Rectal smooth muscle tissue (tissue), 1 donor: Measurements from ENCODE around the gene CACNA2D3.

Experiments
- H3K27ac ChIP-seq: one replicate; pipeline ENCODE4 v1.7.0; 2013; ENCODE audit warnings: low read depth, low read length, inconsistent platforms
- H3K27me3 ChIP-seq: one replicate; pipeline ENCODE4 v1.7.0; 2013; ENCODE audit warnings: low read length; ENCODE audit not compliant: control insufficient read depth, insufficient read depth
- H3K36me3 ChIP-seq: one replicate; pipeline ENCODE4 v1.7.0; 2013; ENCODE audit warnings: low read length; ENCODE audit not compliant: control insufficient read depth, insufficient read depth
- H3K4me1 ChIP-seq: one replicate; pipeline ENCODE4 v1.7.0; 2013; ENCODE audit warnings: low read length; ENCODE audit not compliant: control insufficient read depth, insufficient read depth
- H3K4me3 ChIP-seq: one replicate; pipeline ENCODE4 v1.7.0; 2013; ENCODE audit warnings: low read length
- H3K9ac ChIP-seq: one replicate; pipeline ENCODE4 v1.7.0; 2013; ENCODE audit warnings: low read length

The CACNA2D3 gene

GRCh38 chr3:54746722-54747121 is 624.4 kb downstream of the CACNA2D3 start:
- H3K27me3 ChIP-seq: no peaks in the 10 kb centered on the region
- no peaks in the 10 kb centered on the region for H3K4me1 ChIP-seq
- H3K9ac ChIP-seq: no peak overlapping the region
- H3K36me3 ChIP-seq: no peaks in the 10 kb centered on the region
- H3K27ac ChIP-seq: no peak overlapping the region
- H3K4me3 ChIP-seq: no peak overlapping the region

- no peak overlapping the region for H3K4me3 ChIP-seq
- H3K9ac ChIP-seq: no peak overlapping the region
- H3K27me3 ChIP-seq: no peaks in the 10 kb centered on the region
- no peaks in the 10 kb centered on the region for H3K36me3 ChIP-seq
- no peak overlapping the region for H3K27ac ChIP-seq
- H3K4me1 ChIP-seq: no peaks in the 10 kb centered on the region
Observed at GRCh38 chr3:54755756-54756155, 633.4 kb downstream of the CACNA2D3 start.

GRCh38 chr3:54756330-54756731 is 634.0 kb downstream of the CACNA2D3 start:
- no peaks in the 10 kb centered on the region for H3K4me1 ChIP-seq
- H3K4me3 ChIP-seq: no peak overlapping the region
- H3K9ac ChIP-seq: no peak overlapping the region
- no peak overlapping the region for H3K27ac ChIP-seq
- no peaks in the 10 kb centered on the region for H3K36me3 ChIP-seq
- H3K27me3 ChIP-seq: no peaks in the 10 kb centered on the region

GRCh38 chr3:54758461-54758860 is 636.1 kb downstream of the CACNA2D3 start:
- Histone ChIP-seq H3K9ac (no peak overlapping the region), H3K36me3 (no peaks in the 10 kb centered on the region), H3K4me1 (no peaks in the 10 kb centered on the region), H3K27ac (no peak overlapping the region), H3K4me3 (no peak overlapping the region), H3K27me3 (no peaks in the 10 kb centered on the region)

GRCh38 chr3:54759166-54759565 is 636.8 kb downstream of the CACNA2D3 start:
- no peak overlapping the region for H3K9ac ChIP-seq
- no peak overlapping the region for H3K27ac ChIP-seq
- H3K4me1 ChIP-seq: no peaks in the 10 kb centered on the region
- no peaks in the 10 kb centered on the region for H3K27me3 ChIP-seq
- no peak overlapping the region for H3K4me3 ChIP-seq
- H3K36me3 ChIP-seq: no peaks in the 10 kb centered on the region

GRCh38 chr3:54760201-54760600 is 637.8 kb downstream of the CACNA2D3 start:
- Histone ChIP-seq H3K27me3 (no peaks in the 10 kb centered on the region), H3K4me3 (no peak overlapping the region), H3K9ac (no peak overlapping the region), H3K4me1 (no peaks in the 10 kb centered on the region), H3K36me3 (no peaks in the 10 kb centered on the region), H3K27ac (no peak overlapping the region)

- Histone ChIP-seq H3K4me1 (no peaks in the 10 kb centered on the region), H3K27ac (no peak overlapping the region), H3K4me3 (no peak overlapping the region), H3K36me3 (no peaks in the 10 kb centered on the region), H3K27me3 (no peaks in the 10 kb centered on the region), H3K9ac (no peak overlapping the region)
Observed at GRCh38 chr3:54761637-54762036, 639.3 kb downstream of the CACNA2D3 start.

GRCh38 chr3:54764911-54765310 is 642.6 kb downstream of the CACNA2D3 start:
- no peak overlapping the region for H3K9ac ChIP-seq
- H3K36me3 ChIP-seq: no peaks in the 10 kb centered on the region
- no peaks in the 10 kb centered on the region for H3K27me3 ChIP-seq
- H3K4me1 ChIP-seq: no peaks in the 10 kb centered on the region
- H3K27ac ChIP-seq: no peak overlapping the region
- no peak overlapping the region for H3K4me3 ChIP-seq

GRCh38 chr3:54771050-54771449 is 648.7 kb downstream of the CACNA2D3 start:
- no peak overlapping the region for H3K9ac ChIP-seq
- H3K4me1 ChIP-seq: peaks cover 8% of the 10 kb centered on the region
- no peaks in the 10 kb centered on the region for H3K36me3 ChIP-seq
- no peak overlapping the region for H3K27ac ChIP-seq
- H3K27me3 ChIP-seq: no peaks in the 10 kb centered on the region
- H3K4me3 ChIP-seq: no peak overlapping the region

GRCh38 chr3:54772051-54772450 is 649.7 kb downstream of the CACNA2D3 start:
- Histone ChIP-seq H3K27me3 (no peaks in the 10 kb centered on the region), H3K4me3 (no peak overlapping the region), H3K4me1 (peaks cover 8% of the 10 kb centered on the region), H3K27ac (no peak overlapping the region), H3K9ac (no peak overlapping the region), H3K36me3 (no peaks in the 10 kb centered on the region)

- Histone ChIP-seq H3K4me3 (no peak overlapping the region), H3K27me3 (no peaks in the 10 kb centered on the region), H3K27ac (no peak overlapping the region), H3K36me3 (no peaks in the 10 kb centered on the region), H3K9ac (no peak overlapping the region), H3K4me1 (peaks cover 8% of the 10 kb centered on the region)
Observed at GRCh38 chr3:54772746-54773145, 650.4 kb downstream of the CACNA2D3 start.

GRCh38 chr3:54773271-54773670 is 650.9 kb downstream of the CACNA2D3 start:
- H3K27me3 ChIP-seq: no peaks in the 10 kb centered on the region
- H3K4me3 ChIP-seq: no peak overlapping the region
- H3K36me3 ChIP-seq: no peaks in the 10 kb centered on the region
- peaks cover 8% of the 10 kb centered on the region for H3K4me1 ChIP-seq
- no peak overlapping the region for H3K9ac ChIP-seq
- H3K27ac ChIP-seq: no peak overlapping the region

GRCh38 chr3:54776601-54777000 is 654.2 kb downstream of the CACNA2D3 start:
- H3K27me3 ChIP-seq: no peaks in the 10 kb centered on the region
- H3K27ac ChIP-seq: no peak overlapping the region
- H3K9ac ChIP-seq: no peak overlapping the region
- no peak overlapping the region for H3K4me3 ChIP-seq
- peaks cover 8% of the 10 kb centered on the region for H3K4me1 ChIP-seq
- no peaks in the 10 kb centered on the region for H3K36me3 ChIP-seq
